ENCODE measurements around the gene SNN. TPM values are rescaled to one million over a fixed set of nuclear protein-coding genes. Genes with fewer than 3 reads are reported as not detected.

SNN gene
- total and polyA plus RNA-seq, 8 donors = 21.1 to 42.5 (median 31.4) TPM

- Histone ChIP-seq H3K27me3 (no peaks in the 10 kb centered on the region), H3K4me1 (peaks cover 10 to 47% of the 10 kb centered on the region in 2 donors), H3K36me3 (peaks cover 0 to 83% of the 10 kb centered on the region in 2 donors), H3K27ac (peak overlapping the region; percentile 67 to 68), H3K4me3 (no peak overlapping the region), H3K9me3 (no peaks in the 10 kb centered on the region)
- intact Hi-C loops (cut with DNase I) = no loop called here
- ATAC-seq = peak; percentile 66
- no peak for TF ChIP-seq CTCF (IDR thresholded peaks at IDR 0.05)
- peak in 1 of 4 donors; percentile 72 for DNase-seq
These were observed 57.2 kb downstream of the SNN start for GRCh38 chr16:11725457-11725856.

GRCh38 chr16:11726008-11726407 is 57.8 kb downstream of the SNN start:
- Histone ChIP-seq H3K36me3 (peaks cover 0 to 83% of the 10 kb centered on the region in 2 donors), H3K27ac (peak overlapping the region; percentile 67 to 68)
- peak; percentile 69 for ATAC-seq

GRCh38 chr16:11727796-11728543 is 59.7 kb downstream of the SNN start:
- Histone ChIP-seq H3K27me3 (no peaks in the 10 kb centered on the region), H3K4me1 (peaks cover 10 to 48% of the 10 kb centered on the region in 2 donors), H3K4me3 (no peak overlapping the region), H3K9me3 (no peaks in the 10 kb centered on the region), H3K27ac (peak overlapping the region in 1 of 2 donors; percentile 38), H3K36me3 (peaks cover 0 to 87% of the 10 kb centered on the region in 2 donors)
- intact Hi-C loops (cut with DNase I) = no loop called here
- DNase-seq = no peak
- TF ChIP-seq CTCF (IDR thresholded peaks at IDR 0.05) = no peak
- ATAC-seq = no peak

More at GRCh38 chr16:11726008-11726407, 57.8 kb downstream of the SNN start:
- peak in 2 of 4 donors; percentile 41 to 66 for DNase-seq
- H3K4me1 ChIP-seq = peaks cover 10 to 52% of the 10 kb centered on the region in 2 donors
- H3K4me3 ChIP-seq = no peak overlapping the region
- H3K9me3 ChIP-seq = no peaks in the 10 kb centered on the region
- intact Hi-C loops (cut with DNase I) = no loop called here
- TF ChIP-seq CTCF (IDR thresholded peaks at IDR 0.05) = no peak
- no peaks in the 10 kb centered on the region for H3K27me3 ChIP-seq

Other genes with a start within 250 kb of the SNN start
- 100 to 1,000 TPM; 125 to 277 TPM for gene LITAF, start 81.5 kb upstream of the SNN start, total RNA-seq
- 100 to 1,000 TPM; 117 to 129 (median 123) TPM for gene LITAF, start 81.5 kb upstream of the SNN start, polyA plus RNA-seq (ENCODE audit: insufficient read length in 6 of 6)
- 10 to 100 TPM; 71.2 to 76.8 TPM for gene TXNDC11, start 74.4 kb downstream of the SNN start, total RNA-seq
- 10 to 100 TPM; 33.9 to 41.7 (median 36.6) TPM for gene TXNDC11, start 74.4 kb downstream of the SNN start, polyA plus RNA-seq (ENCODE audit: insufficient read length in 6 of 6)
- gene ZC3H7A, start 128.8 kb downstream of the SNN start, total RNA-seq = 10 to 100 TPM; 48.3 to 48.9 TPM
- gene ZC3H7A, start 128.8 kb downstream of the SNN start, polyA plus RNA-seq (ENCODE audit: insufficient read length in 6 of 6) = 100 to 1,000 TPM; 104 to 139 (median 109) TPM
- gene RSL1D1, start 183.1 kb downstream of the SNN start, total RNA-seq = 100 to 1,000 TPM in 1 of 2 donors, 10 to 100 TPM in 1; 88.3 to 102 TPM
- gene RSL1D1, start 183.1 kb downstream of the SNN start, polyA plus RNA-seq (ENCODE audit: insufficient read length in 6 of 6) = 100 to 1,000 TPM; 236 to 274 (median 242) TPM
- gene GSPT1, start 247.5 kb downstream of the SNN start, total RNA-seq = 100 to 1,000 TPM; 110 to 140 TPM
- gene GSPT1, start 247.5 kb downstream of the SNN start, polyA plus RNA-seq (ENCODE audit: insufficient read length in 6 of 6) = 100 to 1,000 TPM in 5 of 6 donors, 10 to 100 TPM in 1; 93.5 to 109 (median 105) TPM

Data from left lung (tissue), 10 donors.